H1 (cell line): ENCODE results near the gene RIMS1. TPM values are rescaled to one million over a fixed set of nuclear protein-coding genes. Genes with fewer than 3 reads are reported as not detected.

ENCODE experiments used
- CTCF ChIA-PET: fragments of 300-600 bp; sonication (Branson Sonifier 250); formaldehyde crosslinking; loops from one replicate; lab custom pipeline; 2021; ENCODE audit not compliant: partially characterized antibody; lab: Charles Lee
- POLR2A ChIA-PET: fragments of 300-600 bp; sonication (Branson Sonifier 250); formaldehyde crosslinking; loops from one replicate; lab custom pipeline; 2021; ENCODE audit warnings: inconsistent platforms; ENCODE audit not compliant: partially characterized antibody; lab: Charles Lee
- DNase-seq, 2 experiments: peaks; one replicate each; pipeline versions ENCODE4 v3.0.0 to v3.0.0-alpha.2; 2010 to 2022; ENCODE audit warnings: low spot score in 2 of 2, low read depth in 1 of 2, mixed read lengths in 1 of 2
- FAIRE-seq: peaks from 2 replicates; lab custom pipeline; 2011; peaks lifted over from hg19 to GRCh38; lab: Jason Lieb, UNC
- H2AFZ ChIP-seq: 2 replicates; pipeline ENCODE4 v1.8.1; 2012; ENCODE audit warnings: low read length, inconsistent platforms
- H2AK5ac ChIP-seq: 2 replicates; pipeline ENCODE4 v1.6.1; 2013; ENCODE audit warnings: low read depth, low read length
- H2BK120ac ChIP-seq: replicated peaks from 2 replicates; pipeline ENCODE3; 2013; ENCODE audit warnings: low read depth, low read length, inconsistent platforms
- H2BK12ac ChIP-seq: 2 replicates; pipeline ENCODE4 v1.6.1; 2013; ENCODE audit warnings: low read depth, low read length
- H2BK15ac ChIP-seq: 2 replicates; pipeline ENCODE4 v1.6.1; 2013; ENCODE audit warnings: low read length
- H2BK20ac ChIP-seq: 2 replicates; pipeline ENCODE4 v1.6.1; 2013; ENCODE audit warnings: low read length
- H2BK5ac ChIP-seq: 2 replicates; pipeline ENCODE4 v1.6.1; 2013; ENCODE audit warnings: low read depth, low read length
- H3K14ac ChIP-seq: 2 replicates; pipeline ENCODE4 v1.6.1; 2013; ENCODE audit warnings: inconsistent platforms; ENCODE audit not compliant: insufficient read length
- H3K18ac ChIP-seq: 2 replicates; pipeline ENCODE4 v1.6.1; 2013; ENCODE audit warnings: low read length; ENCODE audit errors: extremely low read depth
- H3K23ac ChIP-seq: 2 replicates; pipeline ENCODE4 v1.6.1; 2013; ENCODE audit warnings: inconsistent platforms; ENCODE audit not compliant: insufficient read length
- H3K23me2 ChIP-seq: 2 replicates; pipeline ENCODE4 v1.6.1; 2013; ENCODE audit warnings: low read depth, low read length
- H3K27ac ChIP-seq: 2 replicates; pipeline ENCODE4 v1.6.1; 2011; ENCODE audit warnings: low read depth, low read length, inconsistent platforms
- H3K27me3 ChIP-seq, 4 experiments: replicated peaks in 1 of 4; 1 replicate in 1 of 4; 2 replicates in 3 of 4; pipeline versions ENCODE4 v1.6.1 to v1.8.1; 2011 to 2013; ENCODE audit warnings: low read length in 3 of 4, mild to moderate bottlenecking in 3 of 4, inconsistent platforms in 2 of 4, mixed read lengths in 2 of 4, moderate library complexity in 1 of 4; ENCODE audit not compliant: control insufficient read depth in 3 of 4, insufficient read depth in 3 of 4; ENCODE audit errors: extremely low read depth in 1 of 4
- H3K36me3 ChIP-seq, 4 experiments: 2 replicates each; pipeline versions ENCODE4 v1.6.1 to v1.8.1; 2011 to 2013; ENCODE audit warnings: mild to moderate bottlenecking in 4 of 4, low read length in 3 of 4, moderate library complexity in 2 of 4, control low read depth in 1 of 4, inconsistent platforms in 1 of 4; ENCODE audit not compliant: insufficient read depth in 4 of 4, control insufficient read depth in 2 of 4
- H3K4ac ChIP-seq: replicated peaks from 2 replicates; pipeline ENCODE3; 2013; ENCODE audit warnings: low read length, low read depth, mixed read lengths, inconsistent platforms; ENCODE audit not compliant: insufficient read length
- H3K4me1 ChIP-seq, 4 experiments: replicated peaks in 1 of 4; 1 replicate in 1 of 4; 2 replicates in 3 of 4; pipeline versions ENCODE4 v1.6.1 to v1.8.1; 2011 to 2013; ENCODE audit warnings: low read length in 3 of 4, inconsistent platforms in 2 of 4, mixed read lengths in 1 of 4; ENCODE audit not compliant: insufficient read depth in 4 of 4, control insufficient read depth in 3 of 4
- H3K4me2 ChIP-seq, 2 experiments: 2 replicates each; pipeline versions ENCODE4 v1.6.1 to v1.8.1; 2011 to 2013; ENCODE audit warnings: low read depth in 2 of 2, low read length in 2 of 2, control low read depth in 1 of 2, inconsistent platforms in 1 of 2, mild to moderate bottlenecking in 1 of 2; ENCODE audit not compliant: insufficient read depth in 1 of 2
- H3K4me3 ChIP-seq, 4 experiments: fragments of 200-600, 300-600 bp in 1 of 4; sonication (generic), shearing (Covaris generic), sonication (Bioruptor Twin) in 1 of 4; 2 replicates each; pipeline versions ENCODE4 v1.5.1 to v1.8.1; 2011 to 2016; ENCODE audit warnings: low read length in 4 of 4, low read depth in 3 of 4, control low read depth in 2 of 4, inconsistent platforms in 2 of 4, mild to moderate bottlenecking in 2 of 4, mixed read lengths in 1 of 4, moderate library complexity in 1 of 4; ENCODE audit not compliant: insufficient read depth in 2 of 4; ENCODE audit errors: extremely low read depth in 1 of 4
- H3K56ac ChIP-seq: replicated peaks from 2 replicates; pipeline ENCODE3; 2013; ENCODE audit warnings: low read depth, mild to moderate bottlenecking, mixed read lengths, low read length, inconsistent platforms; ENCODE audit not compliant: insufficient read length
- H3K79me1 ChIP-seq: 2 replicates; pipeline ENCODE4 v1.6.1; 2013; ENCODE audit warnings: low read depth, low read length, control low read depth
- H3K79me2 ChIP-seq, 2 experiments: 2 replicates each; pipeline versions ENCODE4 v1.6.1 to v1.8.1; 2012 to 2013; ENCODE audit warnings: low read length in 2 of 2, mild to moderate bottlenecking in 2 of 2, inconsistent platforms in 1 of 2; ENCODE audit not compliant: insufficient read depth in 2 of 2, control insufficient read depth in 1 of 2
- H3K9ac ChIP-seq, 4 experiments: replicated peaks in 1 of 4; 1 replicate in 1 of 4; 2 replicates in 3 of 4; pipeline versions ENCODE4 v1.6.1 to v1.8.1; 2011 to 2013; ENCODE audit warnings: low read depth in 3 of 4, low read length in 3 of 4, control low read depth in 2 of 4, mild to moderate bottlenecking in 2 of 4, moderate library complexity in 2 of 4, inconsistent platforms in 1 of 4; ENCODE audit errors: extremely low read depth in 1 of 4
- H3K9me3 ChIP-seq, 2 experiments: 2 replicates each; pipeline versions ENCODE4 v1.6.1 to v1.8.1; 2012 to 2013; ENCODE audit warnings: mild to moderate bottlenecking in 2 of 2, moderate library complexity in 2 of 2, control low read depth in 1 of 2, inconsistent platforms in 1 of 2, low read depth in 1 of 2, low read length in 1 of 2, mixed read lengths in 1 of 2; ENCODE audit not compliant: insufficient read depth in 2 of 2
- H4K20me1 ChIP-seq, 2 experiments: replicated peaks in 1 of 2; 2 replicates each; pipeline versions ENCODE3 to v1.8.1; 2011 to 2013; ENCODE audit warnings: inconsistent platforms in 2 of 2, low read length in 2 of 2, mild to moderate bottlenecking in 1 of 2; ENCODE audit not compliant: insufficient read depth in 2 of 2, control insufficient read depth in 1 of 2
- H4K5ac ChIP-seq: 2 replicates; pipeline ENCODE4 v1.6.1; 2013; ENCODE audit warnings: low read length, low read depth, mixed read lengths, inconsistent platforms; ENCODE audit not compliant: insufficient read length
- H4K8ac ChIP-seq: 2 replicates; pipeline ENCODE4 v1.8.0; 2013; ENCODE audit warnings: mild to moderate bottlenecking, moderate library complexity, low read length, inconsistent platforms; ENCODE audit not compliant: insufficient read depth; ENCODE audit errors: extremely low read depth
- H4K91ac ChIP-seq: replicated peaks from 2 replicates; pipeline ENCODE3; 2013; ENCODE audit warnings: low read length, mixed read lengths, inconsistent platforms; ENCODE audit not compliant: insufficient read length
- ASH2L ChIP-seq: fragments of 200-600, 300-600 bp; sonication (generic); IDR thresholded peaks from one replicate; pipeline ENCODE4 v1.7.1; 2017; ENCODE audit warnings: low read length
- BCL11A ChIP-seq, 2 experiments: IDR thresholded peaks; one replicate each; pipeline ENCODE4 v1.6.1; 2011; ENCODE audit warnings: low read depth in 2 of 2, low read length in 2 of 2, mild to moderate bottlenecking in 2 of 2
- CHD1 ChIP-seq: IDR thresholded peaks from 2 replicates; pipeline ENCODE4 v1.6.1; 2012; ENCODE audit warnings: low read depth, low read length, improper control_type of control experiment
- CREB1 ChIP-seq: IDR thresholded peaks from 2 replicates; pipeline ENCODE4 v1.6.1; 2012; ENCODE audit warnings: inconsistent platforms
- EZH2 ChIP-seq: fragments of 200-600 bp; sonication (generic); IDR thresholded peaks from 2 replicates; pipeline ENCODE4 v1.7.1; 2012; ENCODE audit warnings: low read depth, mild to moderate bottlenecking, moderate library complexity, low read length, inconsistent platforms; ENCODE audit not compliant: severe bottlenecking
- HDAC6 ChIP-seq: IDR thresholded peaks from one replicate; pipeline ENCODE4 v1.7.1; 2012; ENCODE audit warnings: low read depth, mild to moderate bottlenecking, inconsistent platforms, low read length, moderate library complexity
- JUND ChIP-seq: IDR thresholded peaks from 2 replicates; pipeline ENCODE4 v1.6.1; 2011; ENCODE audit warnings: mild to moderate bottlenecking, improper control_type of control experiment, low read length
- MAFK ChIP-seq: IDR thresholded peaks from 2 replicates; pipeline ENCODE4 v1.6.1; 2012; ENCODE audit warnings: low read depth, mild to moderate bottlenecking, improper control_type of control experiment, low read length
- RAD21 ChIP-seq, 2 experiments: IDR thresholded peaks in 1 of 2; conservative IDR thresholded peaks in 1 of 2; 2 replicates each; pipeline ENCODE4 v1.6.1; 2011; ENCODE audit warnings: low read depth in 2 of 2, low read length in 2 of 2, improper control_type of control experiment in 1 of 2, inconsistent platforms in 1 of 2, mild to moderate bottlenecking in 1 of 2, moderate library complexity in 1 of 2
- SIRT6 ChIP-seq: IDR thresholded peaks from one replicate; pipeline ENCODE4 v1.7.1; 2012; ENCODE audit warnings: low read length, inconsistent platforms
- SRF ChIP-seq: IDR thresholded peaks from 2 replicates; pipeline ENCODE4 v1.6.1; 2011; ENCODE audit warnings: mild to moderate bottlenecking, low read depth, low read length, moderate library complexity
- TAF7 ChIP-seq: optimal IDR thresholded peaks from 2 replicates; pipeline ENCODE3; 2011; ENCODE audit warnings: low read depth, mild to moderate bottlenecking, inconsistent platforms, low read length, moderate library complexity, borderline replicate concordance
- ZNF274 ChIP-seq: IDR thresholded peaks from 2 replicates; pipeline ENCODE4 v1.7.0; 2012; ENCODE audit warnings: low read length, borderline replicate concordance; ENCODE audit errors: extremely low read depth
- WGBS, 2 experiments: shearing (Covaris generic) in 1 of 2; methylation state at CpG; one replicate each; pipeline versions ENCODE4 v1.1.6 to v1.1.7; 2013 to 2015; ENCODE audit warnings: low lambda C conversion rate in 2 of 2, mixed read lengths in 2 of 2, inconsistent platforms in 1 of 2, low coverage in 1 of 2, missing lambda C conversion rate in 1 of 2; ENCODE audit not compliant: insufficient replicate concordance in 2 of 2, insufficient coverage in 1 of 2, insufficient read length in 1 of 2; ENCODE audit errors: extremely low coverage in 1 of 2, missing lambda C conversion rate in 1 of 2; 5-methylcytosine and 5-hydroxymethylcytosine counted together
- polyA plus RNA-seq, 7 experiments: library from polyadenylated mRNA; depleted of rRNA in 3 of 7; stranded (reverse) in 5 of 7; unstranded in 2 of 7; fragments of >200 nt in 5 of 7; fragments of 200-250 nt in 2 of 7; gene quantifications; 1 replicate in 5 of 7; 2 replicates in 1 of 7; 4 replicates in 1 of 7; pipeline versions ENCODE4 v1.2.1 to v1.2.3, GENCODE V29; 2011 to 2013; ENCODE audit warnings: missing spikeins in 2 of 7, mixed read lengths in 2 of 7
- total RNA-seq: library from RNA; stranded (reverse); fragmentation: NEBNext Ultra II Directional; extraction: Animal tissue kit (Norgen Biotek cat#: 25700); gene quantifications from 2 replicates; pipeline ENCODE4 v1.2.1, GENCODE V29; 2021

RIMS1 gene
- total and polyA plus RNA-seq, 2 of the 8 experiments (the other 6 are each of a cell fraction or from before 2014, with no cell fraction given): 0.63 to 2.3 TPM

DNA sequence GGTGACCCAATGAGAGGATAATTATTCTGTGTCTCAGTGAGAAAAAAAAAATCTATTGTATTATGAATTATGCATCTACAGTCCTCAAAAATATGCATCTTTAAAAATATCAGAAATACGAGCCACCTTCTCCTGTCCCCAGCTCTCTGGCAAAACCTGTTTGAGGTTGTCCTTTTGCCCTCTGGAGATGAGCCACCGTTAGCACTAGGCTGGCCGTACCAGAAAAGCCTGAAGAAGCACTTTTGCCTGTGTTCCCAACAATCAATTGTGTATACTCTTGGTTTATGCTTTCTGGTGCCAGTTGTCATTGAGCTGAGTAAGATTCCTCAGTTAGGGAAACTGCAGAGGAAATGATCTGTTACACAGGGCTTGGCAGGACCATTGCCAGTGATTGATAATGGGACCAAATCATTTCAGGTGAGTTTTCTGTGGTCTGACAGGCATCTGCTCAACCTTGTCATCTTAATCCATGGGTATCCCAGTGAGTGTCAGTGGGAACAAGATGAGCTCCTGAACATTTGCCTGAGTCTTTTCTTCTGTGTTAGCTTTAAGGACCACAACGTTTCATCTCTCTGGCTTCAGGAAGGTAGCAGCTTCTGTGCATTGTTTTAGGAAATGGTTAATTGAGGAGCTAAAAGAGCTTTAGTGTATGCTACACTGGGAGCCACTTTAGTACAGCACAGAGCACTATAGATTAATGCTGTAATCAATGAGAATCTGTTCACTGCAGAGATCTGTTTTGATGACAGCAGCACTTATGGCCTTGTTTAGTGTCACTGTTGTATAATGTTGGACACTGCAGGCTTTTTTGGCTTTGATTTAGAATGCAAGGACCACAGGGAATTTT, 330.1 kb downstream of the RIMS1 start:
- no peaks in the 10 kb centered on the region for H3K27me3 ChIP-seq
- H3K9me3 ChIP-seq: no peaks in the 10 kb centered on the region
- no peaks in the 10 kb centered on the region for H4K20me1 ChIP-seq
- H2AK5ac ChIP-seq: no peak overlapping the region
- ChIA-PET POLR2A (interaction anchor here (0.6 kb wide), 1 partner anchor 292 kb away, joined by 4 read pairs; no protein-coding TSS in a partner anchor), CTCF (interaction anchor here (0.6 to 3.1 kb wide), 4 partner anchors 9 to 1092 kb away, joined by 3 to 26 read pairs (median 4); no protein-coding TSS in a partner anchor)
- no peak overlapping the region for H3K23ac ChIP-seq
- H3K23me2 ChIP-seq: no peaks in the 10 kb centered on the region
- H2BK120ac ChIP-seq: no peak overlapping the region
- no peak overlapping the region for H4K8ac ChIP-seq
- no peaks in the 10 kb centered on the region for H3K36me3 ChIP-seq
- DNase-seq: no peak
- no peak overlapping the region for H3K4me3 ChIP-seq
- H3K4ac ChIP-seq: no peak overlapping the region
- no peaks in the 10 kb centered on the region for H3K79me1 ChIP-seq
- no peak overlapping the region for H2AFZ ChIP-seq
- no peak overlapping the region for H3K56ac ChIP-seq
- H2BK20ac ChIP-seq: no peak overlapping the region
- H2BK5ac ChIP-seq: no peak overlapping the region
- H3K14ac ChIP-seq: no peak overlapping the region
- FAIRE-seq: no peak
- H3K18ac ChIP-seq: no peak overlapping the region
- no peak overlapping the region for H2BK12ac ChIP-seq
- no peak overlapping the region for H4K91ac ChIP-seq
- WGBS, 2 experiments: 77% methylated on average over 4 of the region's 4 CpGs; no CpG with 5 or more reads in 1 of the 2 experiments
- no peak overlapping the region for H3K9ac ChIP-seq
- H3K4me2 ChIP-seq: no peak overlapping the region
- no peak overlapping the region for H4K5ac ChIP-seq
- H3K27ac ChIP-seq: no peak overlapping the region
- H3K4me1 ChIP-seq: peaks cover 0 to 2% (median 0%) of the 10 kb centered on the region in 4 experiments; a peak in 1 of 7 replicates
- no peaks in the 10 kb centered on the region for H3K79me2 ChIP-seq
- no peak overlapping the region for H2BK15ac ChIP-seq
- TF ChIP-seq TAF7 (no peak), CHD1 (no peak), SRF (no peak), BCL11A (IDR thresholded peaks at IDR 0.05; ENCODE audit: low read depth in 2 of 2, low read length in 2 of 2) (no peak), ZNF274 (no peak), RAD21 (IDR thresholded peaks at IDR 0.05 in 1 of 2, conservative IDR thresholded peaks at IDR 0.05 in 1 of 2; ENCODE audit: low read depth in 2 of 2, low read length in 2 of 2) (no peak), SIRT6 (no peak), EZH2 (no peak), CREB1 (no peak), MAFK (no peak), JUND (no peak), HDAC6 (no peak), ASH2L (no peak)
